Liver (tissue), 3 donors: ENCODE measurements around the gene DAND5.

Experiments
- SP1 ChIP-seq: IDR thresholded peaks from 2 replicates; pipeline ENCODE4 v1.6.1; 2018; ENCODE audit warnings: antibody characterized with exemption, mild to moderate bottlenecking
- TAF1 ChIP-seq: conservative IDR thresholded peaks from 2 replicates; pipeline ENCODE4 v1.6.1; 2016; ENCODE audit warnings: antibody characterized with exemption, mild to moderate bottlenecking
- TF ChIP-seq, protein P1 (sequence below): IDR thresholded peaks from 2 replicates; pipeline ENCODE4 v1.6.1; 2016; ENCODE audit warnings: antibody characterized with exemption, mild to moderate bottlenecking
- TF ChIP-seq, protein P2 (sequence below): fragments of 150-350 bp; IDR thresholded peaks from 2 replicates; pipeline ENCODE4 v1.5.1; 2017; ENCODE audit warnings: improper control_type of control experiment, low read depth, low read length; ENCODE audit not compliant: missing input control
- TF ChIP-seq, protein P3 (sequence below): IDR thresholded peaks from 2 replicates; pipeline ENCODE4 v1.6.1; 2016; ENCODE audit warnings: antibody characterized with exemption
- donor health status: healthy.
- donor health status: healthy.

DNA sequence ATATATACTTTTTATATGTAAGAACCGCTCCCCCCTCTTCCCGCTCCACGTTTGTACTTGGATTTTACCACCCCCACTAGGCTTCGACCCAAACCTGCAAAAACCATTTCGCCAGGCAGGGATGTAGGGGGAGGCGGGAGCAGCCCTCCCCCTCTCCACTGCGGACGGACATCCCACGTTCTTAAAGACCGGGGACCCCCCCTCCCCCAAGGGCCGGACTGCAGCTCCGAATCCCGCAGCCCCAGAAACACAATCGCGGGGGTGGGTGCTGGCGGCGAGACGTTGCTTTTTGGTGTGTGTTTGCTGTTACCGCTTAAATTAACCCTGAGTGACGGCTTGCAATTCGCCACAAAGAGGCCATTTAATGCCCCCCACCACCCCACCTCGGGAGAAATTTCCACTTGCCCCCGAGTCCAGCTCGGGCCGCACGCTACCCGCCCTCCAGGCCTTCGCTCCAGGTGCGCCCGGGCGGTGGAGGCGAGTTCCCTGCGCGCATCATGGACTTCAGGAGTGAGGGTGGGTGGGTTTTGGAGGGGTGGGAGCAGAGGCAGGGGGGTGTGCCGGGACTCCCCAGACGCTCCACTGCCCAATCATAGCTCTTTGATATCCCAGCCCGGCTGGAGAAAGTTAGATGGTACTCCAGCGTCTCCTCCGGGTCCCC, 41.7 kb downstream of the DAND5 start:
- TF ChIP-seq, protein P1, sequence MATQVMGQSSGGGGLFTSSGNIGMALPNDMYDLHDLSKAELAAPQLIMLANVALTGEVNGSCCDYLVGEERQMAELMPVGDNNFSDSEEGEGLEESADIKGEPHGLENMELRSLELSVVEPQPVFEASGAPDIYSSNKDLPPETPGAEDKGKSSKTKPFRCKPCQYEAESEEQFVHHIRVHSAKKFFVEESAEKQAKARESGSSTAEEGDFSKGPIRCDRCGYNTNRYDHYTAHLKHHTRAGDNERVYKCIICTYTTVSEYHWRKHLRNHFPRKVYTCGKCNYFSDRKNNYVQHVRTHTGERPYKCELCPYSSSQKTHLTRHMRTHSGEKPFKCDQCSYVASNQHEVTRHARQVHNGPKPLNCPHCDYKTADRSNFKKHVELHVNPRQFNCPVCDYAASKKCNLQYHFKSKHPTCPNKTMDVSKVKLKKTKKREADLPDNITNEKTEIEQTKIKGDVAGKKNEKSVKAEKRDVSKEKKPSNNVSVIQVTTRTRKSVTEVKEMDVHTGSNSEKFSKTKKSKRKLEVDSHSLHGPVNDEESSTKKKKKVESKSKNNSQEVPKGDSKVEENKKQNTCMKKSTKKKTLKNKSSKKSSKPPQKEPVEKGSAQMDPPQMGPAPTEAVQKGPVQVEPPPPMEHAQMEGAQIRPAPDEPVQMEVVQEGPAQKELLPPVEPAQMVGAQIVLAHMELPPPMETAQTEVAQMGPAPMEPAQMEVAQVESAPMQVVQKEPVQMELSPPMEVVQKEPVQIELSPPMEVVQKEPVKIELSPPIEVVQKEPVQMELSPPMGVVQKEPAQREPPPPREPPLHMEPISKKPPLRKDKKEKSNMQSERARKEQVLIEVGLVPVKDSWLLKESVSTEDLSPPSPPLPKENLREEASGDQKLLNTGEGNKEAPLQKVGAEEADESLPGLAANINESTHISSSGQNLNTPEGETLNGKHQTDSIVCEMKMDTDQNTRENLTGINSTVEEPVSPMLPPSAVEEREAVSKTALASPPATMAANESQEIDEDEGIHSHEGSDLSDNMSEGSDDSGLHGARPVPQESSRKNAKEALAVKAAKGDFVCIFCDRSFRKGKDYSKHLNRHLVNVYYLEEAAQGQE, result no peak
- TF ChIP-seq, protein P2, sequence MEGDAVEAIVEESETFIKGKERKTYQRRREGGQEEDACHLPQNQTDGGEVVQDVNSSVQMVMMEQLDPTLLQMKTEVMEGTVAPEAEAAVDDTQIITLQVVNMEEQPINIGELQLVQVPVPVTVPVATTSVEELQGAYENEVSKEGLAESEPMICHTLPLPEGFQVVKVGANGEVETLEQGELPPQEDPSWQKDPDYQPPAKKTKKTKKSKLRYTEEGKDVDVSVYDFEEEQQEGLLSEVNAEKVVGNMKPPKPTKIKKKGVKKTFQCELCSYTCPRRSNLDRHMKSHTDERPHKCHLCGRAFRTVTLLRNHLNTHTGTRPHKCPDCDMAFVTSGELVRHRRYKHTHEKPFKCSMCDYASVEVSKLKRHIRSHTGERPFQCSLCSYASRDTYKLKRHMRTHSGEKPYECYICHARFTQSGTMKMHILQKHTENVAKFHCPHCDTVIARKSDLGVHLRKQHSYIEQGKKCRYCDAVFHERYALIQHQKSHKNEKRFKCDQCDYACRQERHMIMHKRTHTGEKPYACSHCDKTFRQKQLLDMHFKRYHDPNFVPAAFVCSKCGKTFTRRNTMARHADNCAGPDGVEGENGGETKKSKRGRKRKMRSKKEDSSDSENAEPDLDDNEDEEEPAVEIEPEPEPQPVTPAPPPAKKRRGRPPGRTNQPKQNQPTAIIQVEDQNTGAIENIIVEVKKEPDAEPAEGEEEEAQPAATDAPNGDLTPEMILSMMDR, result no peak
- TF ChIP-seq, protein P3, sequence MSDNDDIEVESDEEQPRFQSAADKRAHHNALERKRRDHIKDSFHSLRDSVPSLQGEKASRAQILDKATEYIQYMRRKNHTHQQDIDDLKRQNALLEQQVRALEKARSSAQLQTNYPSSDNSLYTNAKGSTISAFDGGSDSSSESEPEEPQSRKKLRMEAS, result no peak
- TF ChIP-seq TAF1, result no peak
- TF ChIP-seq SP1, result no peak
